ENCODE results near the gene ACTR3.

The ACTR3 gene

GRCh38 chr2:114009205-114009944 lies 119.5 kb downstream of the ACTR3 start:
- no peaks in the 10 kb centered on the region for H3K9me3 ChIP-seq (ENCODE audit: control insufficient read depth, low read depth, low read length)
- no peaks in the 10 kb centered on the region for H3K4me1 ChIP-seq (ENCODE audit: control insufficient read depth, low read depth, low read length)
- H3K36me3 ChIP-seq (ENCODE audit: control insufficient read depth, low read depth, low read length): no peaks in the 10 kb centered on the region
- no peak overlapping the region for H3K9ac ChIP-seq (ENCODE audit: low read length)
- H3K27ac ChIP-seq (ENCODE audit: low read length): no peak overlapping the region
- no peak overlapping the region for H3K4me3 ChIP-seq (ENCODE audit: low read length)
- no peaks in the 10 kb centered on the region for H3K27me3 ChIP-seq (ENCODE audit: control insufficient read depth, insufficient read depth, low read length)

GRCh38 chr2:114010001-114010400 lies 120.1 kb downstream of the ACTR3 start:
- no peak overlapping the region for H3K27ac ChIP-seq (ENCODE audit: low read length)
- no peak overlapping the region for H3K4me3 ChIP-seq (ENCODE audit: low read length)
- no peaks in the 10 kb centered on the region for H3K4me1 ChIP-seq (ENCODE audit: control insufficient read depth, low read depth, low read length)
- no peaks in the 10 kb centered on the region for H3K27me3 ChIP-seq (ENCODE audit: control insufficient read depth, insufficient read depth, low read length)
- no peaks in the 10 kb centered on the region for H3K9me3 ChIP-seq (ENCODE audit: control insufficient read depth, low read depth, low read length)
- H3K36me3 ChIP-seq (ENCODE audit: control insufficient read depth, low read depth, low read length): no peaks in the 10 kb centered on the region
- no peak overlapping the region for H3K9ac ChIP-seq (ENCODE audit: low read length)

GRCh38 chr2:114011713-114012112 lies 121.8 kb downstream of the ACTR3 start:
- Histone ChIP-seq H3K4me3 (ENCODE audit: low read length) (no peak overlapping the region), H3K27ac (ENCODE audit: low read length) (no peak overlapping the region), H3K9me3 (ENCODE audit: control insufficient read depth, low read depth, low read length) (no peaks in the 10 kb centered on the region), H3K36me3 (ENCODE audit: control insufficient read depth, low read depth, low read length) (no peaks in the 10 kb centered on the region), H3K27me3 (ENCODE audit: control insufficient read depth, insufficient read depth, low read length) (no peaks in the 10 kb centered on the region), H3K9ac (ENCODE audit: low read length) (no peak overlapping the region), H3K4me1 (ENCODE audit: control insufficient read depth, low read depth, low read length) (no peaks in the 10 kb centered on the region)
